ENCODE results near the gene OBI1. TPM values are rescaled to one million over a fixed set of nuclear protein-coding genes. Genes with fewer than 3 reads are reported as not detected.

Gene OBI1
- total RNA-seq: 12.6 and 18.1 TPM in 2 replicates

- peak; percentile 93 for DNase-seq (ENCODE audit: low read depth)
- peak within 1 kb of the TSS; percentile 99 for H3K4me3 ChIP-seq (ENCODE audit: low read depth, low read length)
- TF ChIP-seq CTCF (IDR thresholded peaks at IDR 0.05; ENCODE audit: insufficient read depth, low read depth, low read length): no peak
Measured at GRCh38 chr13:78658630-78659449, at the start of gene OBI1. TSS of gene OBI1 (minus strand) at chr13:78659155. CDS start at chr13:78659120, 35 bp downstream.

GRCh38 chr13:78701383-78701782 lies 42.4 kb upstream of the OBI1 start:
- no peak overlapping the region for H3K4me3 ChIP-seq (ENCODE audit: low read depth, low read length)
- TF ChIP-seq CTCF (IDR thresholded peaks at IDR 0.05; ENCODE audit: insufficient read depth, low read depth, low read length): no peak
- DNase-seq (ENCODE audit: low read depth): no peak

GRCh38 chr13:78700121-78700910 lies 41.4 kb upstream of the OBI1 start:
- TF ChIP-seq CTCF (IDR thresholded peaks at IDR 0.05; ENCODE audit: insufficient read depth, low read depth, low read length): no peak
- no peak for DNase-seq (ENCODE audit: low read depth)
- H3K4me3 ChIP-seq (ENCODE audit: low read depth, low read length): no peak overlapping the region

GRCh38 chr13:78689011-78689410 lies 30.1 kb upstream of the OBI1 start:
- TF ChIP-seq CTCF (IDR thresholded peaks at IDR 0.05; ENCODE audit: insufficient read depth, low read depth, low read length): peak; percentile 23
- peak; percentile 6 for DNase-seq (ENCODE audit: low read depth)
- H3K4me3 ChIP-seq (ENCODE audit: low read depth, low read length): no peak overlapping the region

GRCh38 chr13:78686461-78686860 lies 27.5 kb upstream of the OBI1 start:
- no peak overlapping the region for H3K4me3 ChIP-seq (ENCODE audit: low read depth, low read length)
- no peak for DNase-seq (ENCODE audit: low read depth)
- no peak for TF ChIP-seq CTCF (IDR thresholded peaks at IDR 0.05; ENCODE audit: insufficient read depth, low read depth, low read length)

- H3K4me3 ChIP-seq (ENCODE audit: low read depth, low read length): no peak overlapping the region
- no peak for TF ChIP-seq CTCF (IDR thresholded peaks at IDR 0.05; ENCODE audit: insufficient read depth, low read depth, low read length)
- no peak for DNase-seq (ENCODE audit: low read depth)
Measured at GRCh38 chr13:78680576-78681350, 21.8 kb upstream of the OBI1 start.
